Astrocyte (in vitro differentiated cells and primary cell): Measurements from ENCODE around the gene MAN1C1. TPM values are rescaled to one million over a fixed set of nuclear protein-coding genes. Genes with fewer than 3 reads are reported as not detected.
A peak's percentile ranks its signal among the peaks of the same experiment; 100 is the strongest.

ENCODE experiments used
- DNase-seq: peaks from one replicate; pipeline ENCODE4 v3.0.0-alpha.2; 2010; ENCODE audit warnings: low read depth
- FAIRE-seq: peaks from 2 replicates; lab custom pipeline; 2011; peaks lifted over from hg19 to GRCh38; lab: Jason Lieb, UNC
- H2AFZ ChIP-seq: 2 replicates; pipeline ENCODE4 v1.6.0; 2012; ENCODE audit warnings: low read depth, low read length, inconsistent platforms
- H3K27ac ChIP-seq: 2 replicates; pipeline ENCODE4 v1.5.1; 2011; ENCODE audit warnings: low read depth, low read length, inconsistent platforms
- H3K27me3 ChIP-seq: 2 replicates; pipeline ENCODE4 v1.6.0; 2011; ENCODE audit warnings: low read length, inconsistent platforms; ENCODE audit not compliant: insufficient read depth
- H3K36me3 ChIP-seq: 2 replicates; pipeline ENCODE4 v1.5.1; 2011; ENCODE audit warnings: low read length, inconsistent platforms; ENCODE audit not compliant: insufficient read depth
- H3K4me1 ChIP-seq: 2 replicates; pipeline ENCODE4 v1.5.1; 2011; ENCODE audit warnings: low read length, inconsistent platforms; ENCODE audit not compliant: insufficient read depth
- H3K4me2 ChIP-seq: 2 replicates; pipeline ENCODE4 v1.6.0; 2012; ENCODE audit warnings: low read length, inconsistent platforms
- H3K4me3 ChIP-seq: 2 replicates; pipeline ENCODE4 v1.5.1; 2011; ENCODE audit warnings: low read depth, mild to moderate bottlenecking, low read length, inconsistent platforms; ENCODE audit not compliant: insufficient read depth
- H3K79me2 ChIP-seq: 2 replicates; pipeline ENCODE4 v1.6.0; 2012; ENCODE audit warnings: mild to moderate bottlenecking, low read length, inconsistent platforms; ENCODE audit not compliant: insufficient read depth
- H3K9ac ChIP-seq: 2 replicates; pipeline ENCODE4 v1.6.0; 2012; ENCODE audit warnings: mild to moderate bottlenecking, low read length, inconsistent platforms
- H3K9me3 ChIP-seq: 2 replicates; pipeline ENCODE4 v1.5.1; 2012; ENCODE audit warnings: low read depth, mild to moderate bottlenecking, low read length, inconsistent platforms; ENCODE audit not compliant: insufficient read depth
- H4K20me1 ChIP-seq: 2 replicates; pipeline ENCODE4 v1.6.0; 2012; ENCODE audit warnings: low read length, inconsistent platforms; ENCODE audit not compliant: insufficient read depth
- H3K27ac Mint-ChIP-seq: one replicate; pipeline ENCODE4 v1.8.0; 2021; ENCODE audit warnings: mild to moderate bottlenecking, mixed read lengths; ENCODE audit not compliant: unreplicated experiment
- H3K27me3 Mint-ChIP-seq: one replicate; pipeline ENCODE4 v1.8.0; 2021; ENCODE audit warnings: low read depth, mixed read lengths; ENCODE audit not compliant: unreplicated experiment
- H3K36me3 Mint-ChIP-seq: one replicate; pipeline ENCODE4 v1.8.0; 2021; ENCODE audit warnings: low read depth, mixed read lengths; ENCODE audit not compliant: unreplicated experiment
- H3K4me1 Mint-ChIP-seq: one replicate; pipeline ENCODE4 v1.8.0; 2021; ENCODE audit warnings: low read depth, mixed read lengths; ENCODE audit not compliant: unreplicated experiment
- H3K4me3 Mint-ChIP-seq: one replicate; pipeline ENCODE4 v1.8.0; 2021; ENCODE audit warnings: mild to moderate bottlenecking, moderate library complexity, mixed read lengths; ENCODE audit not compliant: unreplicated experiment
- H3K9me3 Mint-ChIP-seq: one replicate; pipeline ENCODE4 v1.8.0; 2021; ENCODE audit warnings: mild to moderate bottlenecking, mixed read lengths; ENCODE audit not compliant: unreplicated experiment
- CTCF ChIP-seq: IDR thresholded peaks from 2 replicates; pipeline ENCODE4 v1.5.1; 2011; ENCODE audit warnings: low read depth, mild to moderate bottlenecking, inconsistent platforms, low read length, moderate library complexity; ENCODE audit not compliant: insufficient read depth
- EZH2 ChIP-seq: IDR thresholded peaks from 2 replicates; pipeline ENCODE4 v1.6.1; 2012; ENCODE audit warnings: mild to moderate bottlenecking, low read length, inconsistent platforms; ENCODE audit not compliant: insufficient read depth
- total RNA-seq: library from RNA; stranded (reverse); gene quantifications from 2 replicates; pipeline ENCODE4 v1.2.1, GENCODE V29; 2021

Gene MAN1C1
- total RNA-seq, 1 donor from 2014 or later = 0.86 TPM

GRCh38 chr1:25694167-25695007, 77.8 kb downstream of the MAN1C1 start:
- peak overlapping the region; percentile 32 for H3K9ac ChIP-seq

GRCh38 chr1:25695090-25695770, 78.6 kb downstream of the MAN1C1 start:
- no peak for FAIRE-seq
- H3K4me1 Mint-ChIP-seq = peaks cover 46% of the 10 kb centered on the region

More at GRCh38 chr1:25694167-25695007, 77.8 kb downstream of the MAN1C1 start:
- Mint-ChIP-seq H3K4me3 (no peak overlapping the region), H3K4me1 (peaks cover 38% of the 10 kb centered on the region), H3K27ac (peak overlapping the region; percentile 99), H3K36me3 (no peaks in the 10 kb centered on the region), H3K27me3 (peaks cover 7% of the 10 kb centered on the region), H3K9me3 (no peaks in the 10 kb centered on the region)
- H3K9me3 ChIP-seq = no peaks in the 10 kb centered on the region
- FAIRE-seq (peak; percentile 95), DNase-seq (peak; percentile 56)
- H3K4me1 ChIP-seq = peaks cover 36% of the 10 kb centered on the region
- no peaks in the 10 kb centered on the region for H3K79me2 ChIP-seq
- H3K27ac ChIP-seq = peak overlapping the region; percentile 84
- H4K20me1 ChIP-seq = no peaks in the 10 kb centered on the region
- no peak overlapping the region for H3K4me3 ChIP-seq
- no peaks in the 10 kb centered on the region for H3K27me3 ChIP-seq
- TF ChIP-seq EZH2 (no peak), CTCF (peak; percentile 16)
- no peaks in the 10 kb centered on the region for H3K36me3 ChIP-seq
- H2AFZ ChIP-seq = no peak overlapping the region
- H3K4me2 ChIP-seq = peak overlapping the region; percentile 73

More at GRCh38 chr1:25695090-25695770, 78.6 kb downstream of the MAN1C1 start:
- H3K27ac ChIP-seq = peak overlapping the region; percentile 84
- Mint-ChIP-seq H3K4me3 (no peak overlapping the region), H3K27ac (peak overlapping the region; percentile 99), H3K9me3 (no peaks in the 10 kb centered on the region), H3K27me3 (peaks cover 7% of the 10 kb centered on the region), H3K36me3 (no peaks in the 10 kb centered on the region)
- no peak overlapping the region for H2AFZ ChIP-seq
- peak; percentile 98 for DNase-seq
- H3K9ac ChIP-seq = peak overlapping the region; percentile 50
- H3K4me3 ChIP-seq = peak overlapping the region; percentile 12
- peaks cover 43% of the 10 kb centered on the region for H3K4me1 ChIP-seq
- no peaks in the 10 kb centered on the region for H3K79me2 ChIP-seq
- no peaks in the 10 kb centered on the region for H3K9me3 ChIP-seq
- H4K20me1 ChIP-seq = no peaks in the 10 kb centered on the region
- peak overlapping the region; percentile 73 for H3K4me2 ChIP-seq
- H3K36me3 ChIP-seq = no peaks in the 10 kb centered on the region
- H3K27me3 ChIP-seq = no peaks in the 10 kb centered on the region
- peak; percentile 22 for TF ChIP-seq CTCF
- TF ChIP-seq EZH2 = no peak
